ENCODE data around the gene SLC2A4. TPM values are rescaled to one million over a fixed set of nuclear protein-coding genes. Genes with fewer than 3 reads are reported as not detected.

The SLC2A4 gene
- total and polyA plus RNA-seq, 2 of the 4 experiments (the other 2 are of a cell fraction), result 0.07 TPM; not detected in 1

DNA sequence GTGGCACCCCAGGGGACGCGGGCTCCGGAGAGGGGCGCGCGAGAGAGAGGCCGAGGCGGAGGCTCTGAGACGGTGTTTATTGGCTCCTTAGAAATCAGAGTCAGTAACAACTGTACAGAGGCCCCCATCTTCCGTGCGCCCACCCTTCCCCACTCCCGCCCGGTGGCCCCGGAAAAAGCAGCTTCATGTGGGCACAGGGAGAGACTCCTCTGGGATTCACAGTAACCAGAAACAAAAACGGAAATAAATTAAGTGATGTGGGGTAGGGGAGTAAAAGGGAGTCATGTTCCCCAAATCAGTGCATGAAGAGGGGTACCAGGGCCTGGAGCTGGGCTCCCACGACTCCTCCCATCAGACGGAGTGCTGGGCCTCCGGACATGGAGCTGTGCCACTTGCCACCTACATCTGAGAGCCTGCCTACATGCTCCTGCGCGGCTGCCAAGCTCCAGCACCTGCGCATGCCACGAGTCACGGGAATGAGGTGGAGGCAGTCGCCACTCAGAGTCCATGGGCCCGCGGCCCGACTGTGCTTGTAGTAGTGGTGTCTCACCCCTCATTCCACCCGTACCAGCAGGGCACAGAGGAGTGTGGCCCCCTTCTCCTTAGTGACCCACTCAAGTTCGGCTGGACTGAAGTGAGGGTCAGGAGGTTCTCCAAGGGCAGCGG, 34.2 kb downstream of the SLC2A4 start:
- peaks cover 7% of the 10 kb centered on the region for H3K4me1 ChIP-seq (ENCODE audit: control insufficient read depth, insufficient read depth, low read length)
- H3K9ac ChIP-seq (ENCODE audit: low read depth, low read length), result peak overlapping the region; percentile 91
- peak overlapping the region; percentile 64 for H2BK5ac ChIP-seq (ENCODE audit: low read depth, low read length, poor library complexity, severe bottlenecking)
- H4K20me1 ChIP-seq (ENCODE audit: insufficient read depth, low read length), result peaks cover 39% of the 10 kb centered on the region
- peak overlapping the region; percentile 98 to 99 for H4K8ac ChIP-seq (ENCODE audit: low read depth in 2 of 2, low read length in 2 of 2)
- peak overlapping the region; percentile 97 for H4K5ac ChIP-seq (ENCODE audit: low read depth, low read length)
- WGBS, 2 experiments (ENCODE audit: extremely low coverage in 2 of 2, insufficient read length in 1 of 2), result 88% methylated on average over 6 of the region's 30 CpGs; no CpG with 5 or more reads in 1 of the 2 experiments
- peak overlapping the region; percentile 78 for H3K4me2 ChIP-seq (ENCODE audit: low read depth, low read length)
- H3K4me3 ChIP-seq (ENCODE audit: insufficient read depth, low read depth, low read length), result peak overlapping the region; percentile 78
- peak overlapping the region; percentile 57 for H3K4ac ChIP-seq (ENCODE audit: low read depth, low read length)
- ChIA-PET CTCF (no interaction called here), POLR2A (ENCODE audit: unreplicated experiment) (no interaction called here)
- no peak overlapping the region for H2BK20ac ChIP-seq (ENCODE audit: low read depth, low read length)
- ATAC-seq (ENCODE audit: low read depth) (no peak), DNase-seq (no peak)
- dilution Hi-C loops (cut with HindIII; ENCODE audit: low sequenced_read_pairs, unreplicated experiment) (no loop called here), intact Hi-C loops (cut with micrococcal nuclease) (no loop called here), in situ Hi-C loops (cut with MboI; ENCODE audit: low sequenced_read_pairs) (no loop called here)
- H3K9me1 ChIP-seq (ENCODE audit: insufficient read depth, low read length), result peaks cover 7% of the 10 kb centered on the region; the same call in 1 of the 2 replicates
- H2AFZ ChIP-seq (replicated peaks; ENCODE audit: low read length, poor library complexity), result peak overlapping the region; percentile 90
- TF ChIP-seq RFX5 (IDR thresholded peaks at IDR 0.05; ENCODE audit: low read depth, low read length) (no peak), SMC3 (IDR thresholded peaks at IDR 0.05; ENCODE audit: low read depth, low read length) (no peak), RCOR1 (IDR thresholded peaks at IDR 0.05; ENCODE audit: insufficient replicate concordance, low read length) (no peak), FOS (IDR thresholded peaks at IDR 0.05; ENCODE audit: low read depth, low read length) (no peak), BHLHE40 (IDR thresholded peaks at IDR 0.05; ENCODE audit: low read depth, low read length) (no peak), NFE2L2 (IDR thresholded peaks at IDR 0.05; ENCODE audit: low read depth, low read length) (no peak), CEBPB (IDR thresholded peaks at IDR 0.05; ENCODE audit: low read depth, low read length) (no peak), MAZ (IDR thresholded peaks at IDR 0.05; ENCODE audit: borderline replicate concordance, low read depth, low read length) (no peak), MXI1 (IDR thresholded peaks at IDR 0.05; ENCODE audit: borderline replicate concordance, low read depth, low read length) (no peak)
- TF ChIP-seq, protein P1, sequence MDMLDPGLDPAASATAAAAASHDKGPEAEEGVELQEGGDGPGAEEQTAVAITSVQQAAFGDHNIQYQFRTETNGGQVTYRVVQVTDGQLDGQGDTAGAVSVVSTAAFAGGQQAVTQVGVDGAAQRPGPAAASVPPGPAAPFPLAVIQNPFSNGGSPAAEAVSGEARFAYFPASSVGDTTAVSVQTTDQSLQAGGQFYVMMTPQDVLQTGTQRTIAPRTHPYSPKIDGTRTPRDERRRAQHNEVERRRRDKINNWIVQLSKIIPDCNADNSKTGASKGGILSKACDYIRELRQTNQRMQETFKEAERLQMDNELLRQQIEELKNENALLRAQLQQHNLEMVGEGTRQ (IDR thresholded peaks at IDR 0.05; ENCODE audit: low read depth, low read length), result no peak
- no peaks in the 10 kb centered on the region for H3K27me3 ChIP-seq (ENCODE audit: control insufficient read depth, insufficient read depth, low read length)
- peaks cover 23 to 41% of the 10 kb centered on the region in 2 experiments for H3K79me1 ChIP-seq (ENCODE audit: low read depth in 1 of 2, low read length in 2 of 2)
- H2AK5ac ChIP-seq (ENCODE audit: low read depth, low read length), result peak overlapping the region; percentile 48
- no peak overlapping the region for H3K18ac ChIP-seq (ENCODE audit: low read depth, low read length)
- peak overlapping the region; percentile 41; the same call in 1 of the 2 replicates for H3K14ac ChIP-seq (replicated peaks; ENCODE audit: low read depth, low read length)
- H3K36me3 ChIP-seq (ENCODE audit: control insufficient read depth, insufficient read depth, low read length), result peaks cover 60% of the 10 kb centered on the region
- peak overlapping the region; percentile 89 for H2AK9ac ChIP-seq (replicated peaks; ENCODE audit: low read depth, low read length, poor library complexity)
- H3K56ac ChIP-seq (ENCODE audit: extremely low read depth, insufficient read depth, low read length), result peak overlapping the region; percentile 40
- H4K91ac ChIP-seq (ENCODE audit: insufficient read depth, low read depth, low read length), result peak overlapping the region; percentile 55; the same call in 1 of the 2 replicates
- H3K9me3 ChIP-seq (ENCODE audit: control insufficient read depth, insufficient read depth, low read length), result no peaks in the 10 kb centered on the region
- no peak overlapping the region for H2BK120ac ChIP-seq (ENCODE audit: low read depth, low read length)
- no TSS peak for BruUV-seq (replicated peaks)
- peak overlapping the region; percentile 36 for H3K23ac ChIP-seq (ENCODE audit: low read depth, low read length)
- no peak overlapping the region for H2BK15ac ChIP-seq (ENCODE audit: low read depth, low read length)
- peak overlapping the region; percentile 84 for H3K27ac ChIP-seq (ENCODE audit: insufficient read depth, low read length)

All from IMR-90 (cell line).